GM21576 (cell line): ENCODE data around the gene CCDC180.
"Not testable (repeated sequence)": the region's sequence is repeated elsewhere in the genome, so short reads cannot be mapped to it uniquely, and the experiment has no call there.

Experiments
- ATAC-seq: cut with Tn5 transposase; IDR thresholded peaks from one replicate; pipeline ENCODE4 v1.9.1; 2021; ENCODE audit warnings: mild to moderate bottlenecking, moderate library complexity; ENCODE audit not compliant: unreplicated experiment

Gene CCDC180

DNA sequence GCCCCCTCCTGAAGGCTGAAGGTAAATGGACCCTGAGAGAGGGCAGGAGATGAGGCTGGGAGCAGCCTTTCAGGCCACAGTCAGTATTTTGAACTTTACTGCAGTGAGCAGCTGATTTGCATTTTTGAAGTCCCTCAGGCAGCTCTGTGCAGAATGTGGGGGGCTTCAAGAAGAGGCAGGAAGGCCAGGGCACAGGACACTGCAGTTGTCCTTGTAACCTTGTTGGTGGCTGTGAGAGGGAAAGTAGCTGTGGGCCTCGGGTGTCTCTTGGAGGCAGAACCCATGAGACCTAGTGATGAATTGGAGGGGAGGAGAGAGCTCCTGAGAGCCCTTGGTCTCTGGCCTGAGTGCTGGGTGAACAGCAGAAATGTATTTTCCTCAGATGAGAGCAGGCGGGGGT lies 2.6 kb downstream of the CCDC180 start:
- ATAC-seq: no peak

DNA sequence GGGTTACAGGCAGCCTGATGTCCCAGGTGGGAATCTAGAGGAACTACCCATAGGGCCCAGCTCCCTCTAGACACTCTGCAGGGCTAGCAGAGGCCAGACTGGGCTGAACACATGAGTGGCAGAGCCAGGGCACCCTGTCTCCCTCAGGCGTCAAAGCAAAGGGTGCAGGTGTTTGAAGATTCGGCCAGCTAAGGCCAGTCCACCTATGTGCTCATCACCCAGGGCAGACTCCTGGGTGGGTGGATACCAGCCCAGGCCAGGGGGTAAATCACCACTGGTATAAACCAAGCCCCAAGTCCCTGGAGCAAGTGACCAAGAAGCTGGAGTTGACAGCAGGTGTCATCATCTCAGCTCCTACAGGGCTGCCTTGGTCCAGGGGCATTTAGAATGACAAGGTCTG lies 3.4 kb downstream of the CCDC180 start:
- no peak for ATAC-seq

DNA sequence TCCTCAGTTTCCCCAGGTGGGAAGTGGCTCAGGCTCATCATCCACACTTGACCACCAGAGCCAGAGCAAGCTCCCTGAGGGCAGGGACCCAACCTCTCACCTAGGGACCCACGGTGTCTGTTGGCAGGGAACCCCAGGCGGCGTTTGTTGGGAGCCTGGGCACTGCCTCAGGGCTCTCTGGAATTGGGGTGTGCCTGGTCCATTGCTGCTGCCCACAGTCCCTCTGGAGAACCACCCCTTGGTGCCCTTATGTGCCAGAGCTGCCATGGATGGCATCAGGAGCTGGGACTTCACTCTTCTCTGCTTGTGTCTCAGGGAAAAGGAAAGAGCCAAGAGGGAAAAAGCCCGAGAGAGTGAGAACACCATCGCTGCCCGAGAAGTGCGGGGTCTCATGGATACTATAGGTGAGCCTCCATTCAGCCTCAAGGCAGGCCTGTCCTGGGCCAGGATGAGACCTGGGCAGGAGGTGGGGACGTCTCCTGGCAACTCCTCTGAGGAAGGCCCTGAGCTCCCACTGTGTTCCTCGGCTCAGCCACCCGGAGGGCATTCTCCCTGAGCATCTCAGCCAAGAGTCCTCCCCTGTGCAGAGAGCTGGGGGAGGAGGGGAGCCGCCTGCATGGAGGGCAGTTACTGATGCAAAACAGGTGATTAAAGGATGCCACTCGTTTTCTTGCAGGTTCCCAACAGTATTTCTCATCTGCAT lies 4.5 kb downstream of the CCDC180 start:
- ATAC-seq: no peak

DNA sequence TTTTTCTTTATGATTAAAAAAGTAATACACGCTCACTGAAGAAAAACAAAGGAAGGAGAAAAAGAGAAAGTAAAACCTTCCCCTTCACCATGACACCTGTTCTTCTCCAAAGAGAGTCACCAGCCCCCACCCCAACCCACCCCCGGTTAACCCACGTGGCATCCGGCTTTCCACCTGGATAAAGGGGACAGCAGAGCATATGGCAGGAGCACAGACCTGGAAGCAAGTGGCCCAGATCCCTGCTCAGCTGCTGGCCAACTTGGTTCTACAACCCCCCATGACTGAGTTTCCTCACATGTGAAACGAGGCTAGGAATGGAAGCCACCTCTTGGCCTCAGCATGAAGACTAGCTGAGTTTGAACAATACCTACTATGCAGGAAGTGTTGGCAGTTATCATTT lies 5.1 kb downstream of the CCDC180 start:
- ATAC-seq: no peak

DNA sequence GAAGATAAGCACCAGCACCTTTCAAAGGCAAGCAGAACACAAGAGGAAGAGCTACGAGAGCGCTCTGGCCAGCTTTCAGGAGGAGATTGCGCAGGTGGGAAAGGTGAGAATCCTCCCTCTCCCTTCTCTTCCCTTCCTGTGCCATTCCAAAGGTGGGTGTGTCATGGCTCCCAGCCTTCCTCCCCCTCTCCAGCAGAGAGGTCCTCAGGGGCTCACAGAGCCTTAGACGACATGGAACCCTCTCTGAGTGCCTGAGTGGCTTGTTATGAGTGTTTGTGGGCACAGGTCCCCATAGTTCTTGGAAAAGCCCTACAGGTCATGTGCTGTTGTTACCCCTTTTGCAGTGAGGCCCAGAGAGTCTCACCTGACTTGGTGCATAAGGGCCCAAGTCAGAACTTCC lies 5.8 kb downstream of the CCDC180 start:
- no peak for ATAC-seq

DNA sequence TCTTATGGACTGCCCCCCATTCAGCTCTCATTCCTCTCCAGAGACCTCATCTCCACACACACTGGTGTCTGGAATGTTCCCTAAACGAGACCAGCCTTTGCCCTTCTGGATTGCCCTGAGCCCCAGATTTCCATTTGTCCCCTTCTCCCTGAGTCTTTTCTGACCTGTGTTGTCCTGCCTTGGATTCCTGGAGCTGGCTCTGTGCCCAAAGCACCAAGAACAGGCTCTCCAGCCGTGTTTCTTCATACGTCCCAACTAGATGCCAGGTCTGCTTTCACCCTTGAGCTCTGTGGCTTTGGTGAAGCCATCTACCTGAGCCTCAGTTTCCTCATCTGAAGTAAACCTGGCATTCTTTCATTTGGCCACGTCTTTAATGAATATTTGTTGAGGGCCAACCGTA lies 6.3 kb downstream of the CCDC180 start:
- ATAC-seq: no peak

DNA sequence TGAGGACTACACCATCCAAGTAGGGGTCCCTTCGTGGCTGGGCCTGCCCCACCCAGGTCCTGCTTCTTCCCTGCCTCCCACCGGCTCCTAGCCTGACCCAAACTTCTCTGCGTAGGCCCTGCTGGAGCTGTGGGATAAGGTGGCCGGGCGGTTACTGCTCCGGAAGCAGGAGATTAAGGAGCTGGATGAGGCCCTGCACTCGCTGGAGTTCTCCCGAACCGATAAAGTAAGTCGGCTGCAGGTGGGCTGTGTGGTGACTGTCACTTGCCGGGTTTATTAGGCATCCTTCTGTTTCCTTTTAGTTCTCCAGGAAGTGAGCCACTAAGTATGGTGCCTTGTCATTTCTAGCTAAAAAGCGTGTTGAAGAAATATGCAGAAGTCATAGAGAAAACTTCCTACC lies 7.0 kb downstream of the CCDC180 start:
- ATAC-seq: no peak

DNA sequence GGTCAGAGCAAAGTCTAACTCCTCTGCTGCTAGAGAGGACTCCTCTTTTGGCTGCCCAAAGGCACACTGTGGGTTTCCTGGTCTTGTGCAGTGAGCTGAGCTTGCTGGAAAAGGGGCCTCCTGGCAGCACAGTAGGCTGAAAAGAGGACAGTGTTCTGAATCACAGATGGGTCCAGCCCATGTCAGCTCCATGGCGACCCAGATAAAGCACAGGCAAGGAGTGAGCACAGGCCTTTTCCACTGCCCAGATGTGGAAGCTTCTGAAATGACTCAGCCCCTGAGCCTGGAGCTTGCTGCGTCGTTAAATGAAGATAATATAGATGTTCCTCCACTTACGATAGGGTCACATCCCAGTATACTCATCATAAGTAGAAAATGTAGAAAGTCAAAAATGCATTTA lies 8.1 kb downstream of the CCDC180 start:
- ATAC-seq: no peak

DNA sequence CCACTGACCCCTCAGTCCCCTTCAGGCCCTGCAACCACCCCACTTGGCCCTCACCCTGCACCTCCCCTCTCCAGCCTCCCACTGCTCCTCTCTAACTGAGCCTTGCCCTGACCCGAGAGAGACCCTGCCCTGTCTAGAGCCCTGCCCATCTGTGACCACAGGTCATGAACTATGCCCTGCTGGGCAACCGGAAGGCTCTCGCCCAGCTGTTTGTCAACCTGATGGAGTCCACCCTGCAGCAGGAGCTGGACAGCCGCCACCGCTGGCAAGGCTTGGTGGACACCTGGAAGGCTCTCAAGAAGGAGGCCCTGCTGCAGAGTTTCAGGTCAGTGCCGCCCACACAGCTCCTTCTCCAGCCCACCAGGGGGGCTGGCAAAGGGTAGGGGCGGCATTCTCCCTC lies 9.4 kb downstream of the CCDC180 start:
- ATAC-seq: no peak

DNA sequence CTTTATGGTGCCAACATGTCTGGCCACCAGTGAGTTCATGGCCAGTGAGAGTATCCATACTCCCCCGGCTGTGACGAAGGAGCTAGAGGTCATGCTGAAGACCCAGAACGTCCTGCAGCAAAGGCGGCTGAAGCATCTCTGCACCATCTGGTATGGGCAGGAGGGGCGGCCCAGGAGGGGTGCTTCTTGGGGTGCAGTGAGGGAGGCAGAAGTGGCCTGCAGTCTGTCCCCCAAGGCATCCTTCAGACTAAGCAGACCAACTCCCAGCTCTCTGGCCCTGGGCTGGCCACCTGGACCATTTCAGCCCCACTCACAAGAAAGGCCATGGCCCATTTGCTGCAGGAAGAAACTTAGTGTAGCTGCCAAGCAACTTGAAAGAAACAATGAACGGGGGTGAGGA lies 11.0 kb downstream of the CCDC180 start:
- ATAC-seq: no peak

DNA sequence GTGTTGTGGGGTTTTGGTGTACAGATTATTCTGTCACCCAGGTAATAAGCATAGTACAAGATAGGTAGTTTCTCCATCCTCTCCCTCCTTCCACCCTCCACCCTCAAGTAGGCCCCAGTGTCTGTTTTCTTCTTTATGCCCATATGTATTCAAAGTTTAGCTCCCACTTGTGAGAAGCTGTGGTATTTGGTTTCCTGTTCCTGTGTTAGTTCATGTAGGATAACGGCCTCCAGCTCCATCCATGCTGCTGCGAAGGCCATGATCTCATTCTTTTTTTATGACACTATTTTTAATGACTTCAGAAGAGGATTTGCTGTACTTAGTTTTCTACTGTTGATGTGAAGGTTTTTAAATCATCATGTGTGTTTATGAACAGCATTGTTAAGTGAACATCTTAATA lies 11.9 kb downstream of the CCDC180 start:
- ATAC-seq: no peak

DNA sequence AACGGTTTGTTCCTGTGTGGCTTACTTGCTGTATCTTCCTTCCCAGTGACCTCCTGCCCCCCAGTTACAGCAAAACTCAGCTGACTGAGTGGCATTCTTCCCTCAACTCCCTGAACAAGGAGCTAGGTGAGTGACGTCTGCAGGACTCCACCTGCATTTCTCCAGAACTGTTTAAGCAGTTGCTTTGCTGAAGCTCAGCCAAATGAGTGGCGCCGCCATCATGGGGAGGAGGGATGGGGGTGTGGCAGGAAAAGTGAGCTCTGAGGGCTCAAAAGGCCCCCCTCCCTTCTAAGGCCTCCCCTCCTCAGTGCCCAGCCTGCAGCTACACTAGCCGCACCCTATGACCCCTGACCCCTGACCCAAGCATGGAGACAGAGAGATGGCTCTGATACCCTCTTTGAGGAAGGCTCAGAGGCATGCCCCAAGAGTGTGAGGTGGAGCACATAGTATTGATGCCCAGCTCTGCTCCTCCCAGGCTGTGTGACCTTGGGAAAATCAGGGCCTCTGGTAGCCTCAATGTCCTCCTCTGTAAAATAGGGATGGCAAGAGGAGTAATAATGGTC lies 12.7 kb downstream of the CCDC180 start:
- ATAC-seq: no peak

DNA sequence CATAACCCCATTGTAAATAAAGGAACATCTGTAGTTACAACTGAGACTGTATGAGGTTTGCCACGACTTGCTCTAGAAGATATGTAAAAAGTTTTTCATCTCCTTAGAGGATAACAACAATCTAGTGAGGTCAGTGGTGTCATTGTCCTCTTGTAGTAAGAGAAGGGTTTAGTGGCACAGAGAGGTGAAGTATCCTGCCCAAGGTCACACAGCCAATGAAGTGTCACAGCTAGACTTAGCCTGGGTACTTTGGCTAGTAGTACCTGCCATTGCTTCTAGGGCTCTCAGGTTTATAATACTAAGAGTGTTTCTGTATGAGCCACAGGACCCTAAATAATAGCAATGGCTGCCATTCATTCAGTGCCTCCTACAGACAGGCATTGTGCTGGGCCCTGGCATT lies 13.8 kb downstream of the CCDC180 start:
- no peak for ATAC-seq

DNA sequence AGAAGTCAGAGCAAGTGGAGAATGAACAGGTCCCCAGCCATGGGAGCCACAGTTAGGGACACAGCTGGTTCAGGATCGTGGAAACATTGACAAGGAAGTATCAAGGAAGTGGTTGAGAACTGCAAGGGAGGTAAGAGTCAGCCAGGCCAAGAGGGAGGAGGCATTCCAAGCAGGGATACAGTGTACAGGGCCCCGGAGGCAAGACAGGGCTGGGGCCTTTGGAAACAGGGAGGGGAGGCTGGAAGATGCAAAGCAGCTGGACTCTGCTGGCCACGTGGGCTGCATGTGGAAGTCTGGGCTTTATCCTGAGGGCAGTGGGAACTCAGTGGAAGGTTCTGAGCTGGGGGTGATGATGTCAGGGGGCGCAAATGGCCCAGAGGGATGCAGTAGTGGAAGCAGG lies 14.2 kb downstream of the CCDC180 start:
- no peak for ATAC-seq

DNA sequence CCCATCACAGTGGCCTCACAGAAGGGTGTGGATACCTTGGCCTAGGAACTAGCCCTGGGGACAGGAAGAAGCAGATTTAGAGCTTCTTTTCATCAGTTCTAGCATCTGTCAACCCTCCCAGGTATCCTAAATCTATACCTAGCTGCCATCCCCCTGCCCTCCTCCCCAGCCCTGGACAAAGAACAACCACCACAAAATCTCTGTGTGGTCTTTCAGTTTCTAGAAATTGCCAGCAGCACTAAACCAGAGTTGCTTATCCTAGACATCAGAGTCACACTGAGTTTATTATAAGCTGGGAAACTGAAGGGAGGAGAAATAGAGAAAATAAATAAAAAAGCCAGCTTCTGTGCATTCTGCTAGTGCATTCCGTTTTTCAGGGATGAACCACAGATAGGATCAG lies 14.6 kb downstream of the CCDC180 start:
- ATAC-seq: no peak

DNA sequence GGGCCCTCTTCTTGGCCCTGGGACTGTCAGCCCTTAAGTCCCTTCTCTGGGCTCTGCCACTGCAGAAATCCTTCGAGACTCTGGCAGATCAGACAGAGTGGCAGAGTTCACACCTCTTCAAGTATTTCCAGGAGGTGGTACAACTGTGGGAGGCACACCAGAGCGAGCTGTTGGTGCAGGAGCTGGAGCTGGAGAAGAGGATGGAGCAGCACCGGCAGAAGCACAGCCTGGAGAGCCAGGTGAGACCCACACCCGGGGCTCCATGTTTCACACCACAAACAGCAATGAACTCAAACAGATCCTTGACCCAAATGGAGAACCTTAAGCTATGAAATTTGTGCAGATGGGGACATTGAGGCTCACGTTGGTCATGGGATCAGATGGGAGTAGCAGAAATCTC lies 17.5 kb downstream of the CCDC180 start:
- ATAC-seq: no peak

DNA sequence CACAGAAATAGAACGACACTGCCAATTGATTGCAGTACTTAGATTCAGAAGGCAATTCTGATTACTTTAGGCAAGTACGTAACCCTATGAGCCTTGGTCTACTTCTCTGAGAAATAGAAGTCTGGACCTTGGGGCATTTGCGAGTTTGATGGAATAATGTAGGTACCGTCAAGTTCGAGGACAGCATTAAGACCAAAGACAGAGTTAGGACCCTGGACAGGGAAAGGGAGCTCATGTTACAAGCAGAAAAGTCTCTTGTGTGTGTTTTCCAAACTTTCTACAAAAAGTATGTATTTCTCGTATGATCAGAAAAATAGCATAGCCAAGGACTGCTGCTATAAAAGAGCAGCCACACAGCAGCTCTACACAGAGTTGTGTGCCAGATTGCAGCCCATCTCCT lies 20.1 kb downstream of the CCDC180 start:
- ATAC-seq: no peak

DNA sequence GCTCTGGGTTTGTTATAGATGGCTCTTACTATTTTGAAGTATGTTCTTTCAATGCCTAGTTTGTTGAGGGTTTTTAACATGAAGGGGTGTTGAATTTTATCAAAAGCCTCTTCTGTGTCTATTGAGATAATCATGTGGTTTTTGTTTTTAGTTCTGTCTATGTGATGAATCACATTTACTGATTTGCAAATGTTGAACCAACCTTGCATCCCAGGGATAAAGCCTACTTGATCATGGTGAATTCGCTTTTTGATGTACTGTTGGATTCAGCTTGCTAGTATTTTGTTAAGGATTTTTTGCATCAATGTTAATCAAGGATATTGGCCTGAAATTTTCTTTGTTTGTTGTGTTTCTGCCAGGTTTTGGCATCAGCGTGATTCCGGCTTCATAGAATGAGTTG lies 25.5 kb downstream of the CCDC180 start:
- ATAC-seq: no peak

DNA sequence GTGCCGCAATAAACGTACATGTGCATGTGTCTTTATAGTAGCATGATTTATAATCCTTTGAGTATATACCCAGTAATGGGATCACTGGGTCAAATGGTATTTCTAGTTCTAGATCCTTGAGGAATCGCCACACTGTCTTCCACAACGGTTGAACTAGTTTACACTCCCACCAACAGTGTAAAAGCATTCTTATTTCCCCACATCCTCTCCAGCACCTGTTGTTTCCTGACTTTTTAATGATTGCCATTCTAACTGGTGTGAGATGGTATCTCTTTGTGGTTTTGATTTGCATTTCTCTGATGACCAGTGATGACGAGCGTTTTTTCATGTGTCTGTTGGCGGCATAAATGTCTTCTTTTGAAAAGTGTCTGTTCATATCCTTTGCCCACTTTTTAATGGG lies 28.2 kb downstream of the CCDC180 start:
- ATAC-seq: not testable (repeated sequence)

DNA sequence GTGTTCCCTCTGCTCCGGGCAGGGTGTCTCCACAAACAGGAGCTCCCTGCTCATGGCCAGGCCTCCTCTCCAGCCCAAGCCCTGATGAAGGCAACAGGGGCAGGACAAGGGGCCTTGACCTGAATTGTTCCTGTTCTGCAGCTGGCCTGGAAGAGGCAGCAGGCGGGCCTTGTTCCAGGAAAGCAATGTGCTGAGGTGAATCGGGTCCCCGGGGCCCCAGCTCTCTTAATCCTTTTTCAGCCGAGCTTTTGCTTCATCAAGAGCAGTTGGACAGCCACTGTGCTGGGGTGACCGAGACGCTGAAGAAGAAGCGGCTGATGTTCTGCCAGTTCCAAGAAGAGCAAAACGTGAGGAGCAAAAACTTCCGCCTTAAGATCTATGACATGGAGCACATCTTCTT lies 41.4 kb downstream of the CCDC180 start:
- no peak for ATAC-seq

DNA sequence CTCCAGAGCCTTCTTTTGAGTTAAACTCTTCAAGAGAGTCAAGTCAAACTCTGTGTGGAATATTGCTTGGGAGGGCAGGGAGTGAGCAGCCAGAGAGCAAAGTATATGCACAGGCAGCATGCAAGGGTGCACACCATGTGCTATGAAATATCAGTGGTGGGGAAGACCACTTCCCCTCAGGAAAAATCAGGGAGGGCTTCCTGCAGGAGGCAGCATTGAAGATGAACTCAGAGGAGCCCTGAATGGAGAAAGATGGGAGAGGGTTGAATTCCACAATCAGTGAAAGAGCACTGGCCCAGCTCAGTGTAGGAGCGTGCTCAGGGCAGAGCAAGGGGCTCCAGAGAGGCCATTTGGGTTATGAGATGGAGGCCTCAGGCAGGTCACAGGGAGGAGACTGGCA lies 41.9 kb downstream of the CCDC180 start:
- ATAC-seq: no peak

DNA sequence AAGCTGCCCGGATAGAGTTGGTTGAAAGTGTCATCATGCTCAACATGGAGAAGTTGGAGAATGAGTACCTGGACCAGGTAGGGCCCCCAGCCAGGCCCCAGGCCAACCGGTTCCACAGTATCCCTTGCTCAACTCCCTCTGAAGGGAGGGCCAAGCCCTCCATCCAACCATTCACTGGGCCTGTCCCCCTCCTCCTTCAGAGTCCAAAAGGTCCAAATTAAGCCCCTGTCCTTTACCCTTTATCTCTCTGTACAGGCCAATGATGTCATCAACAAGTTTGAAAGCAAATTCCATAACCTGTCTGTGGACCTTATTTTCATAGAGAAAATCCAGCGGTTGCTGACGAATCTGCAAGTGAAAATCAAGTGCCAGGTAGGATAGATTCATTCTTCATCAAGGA lies 47.2 kb downstream of the CCDC180 start:
- ATAC-seq: no peak

DNA sequence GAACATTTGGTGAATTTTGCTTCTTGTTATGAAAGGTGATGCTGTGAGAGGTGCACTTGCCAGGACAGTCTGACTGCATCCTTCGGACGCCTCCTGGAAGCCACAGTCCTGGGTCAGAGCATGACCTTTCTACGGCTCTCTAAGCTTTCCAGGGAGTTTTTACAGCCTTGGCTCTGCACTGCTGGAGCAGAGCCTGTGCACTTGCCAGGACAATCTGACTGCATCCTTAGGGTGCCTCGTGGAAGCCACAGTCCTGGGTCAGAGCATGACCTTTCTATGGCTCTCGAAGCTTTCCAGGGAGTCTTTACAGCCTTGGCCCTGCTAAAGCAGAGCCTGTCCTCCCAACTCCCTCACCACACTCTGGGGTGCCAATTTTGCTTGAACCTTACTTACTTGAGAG lies 49.6 kb downstream of the CCDC180 start:
- ATAC-seq: no peak
